Left cardiac atrium (tissue), 4 donors: Measurements from ENCODE around the gene RNLS. TPM values are rescaled to one million over a fixed set of nuclear protein-coding genes. Genes with fewer than 3 reads are reported as not detected.
A peak's percentile ranks its signal among the peaks of the same experiment; 100 is the strongest.

ENCODE experiments used
- ATAC-seq, 2 donors: fragments of 200-7000 bp; cut with Tn5 transposase; one replicate each; pipeline ENCODE4 v1.9.1; 2020; ENCODE audit warnings: mild to moderate bottlenecking in 2 of 2, moderate library complexity in 2 of 2
- DNase-seq: peaks from one replicate; pipeline ENCODE4 v3.0.0-alpha.2; 2020
- intact Hi-C, 2 donors: fragments of 100-400 bp; cut with DNase I; formaldehyde crosslinking; loops; one replicate each; pipeline versions ENCODE4 v1.14.1 to v1.15.1; 2022 to 2023
- total RNA-seq, 2 donors: library from RNA; stranded (reverse); fragmentation: NEBNext Ultra II Directional; extraction: Animal tissue kit (Norgen Biotek cat#: 25700); gene quantifications; one replicate each; pipeline ENCODE4 v1.2.1, GENCODE V29; 2021
- donor health status: DM: no; HTN: yes; CAD: no.
- donor health status: DM: no; HTN: yes; CAD: no; lungs with severe emphysema.
- donor health status: DM: yes; HTN: yes; CAD: no.
- donor health status: Dilated cardiomyopathy.

The RNLS gene
- total RNA-seq, 2 donors from 2014 or later, result 10.0 to 13.6 TPM

DNA sequence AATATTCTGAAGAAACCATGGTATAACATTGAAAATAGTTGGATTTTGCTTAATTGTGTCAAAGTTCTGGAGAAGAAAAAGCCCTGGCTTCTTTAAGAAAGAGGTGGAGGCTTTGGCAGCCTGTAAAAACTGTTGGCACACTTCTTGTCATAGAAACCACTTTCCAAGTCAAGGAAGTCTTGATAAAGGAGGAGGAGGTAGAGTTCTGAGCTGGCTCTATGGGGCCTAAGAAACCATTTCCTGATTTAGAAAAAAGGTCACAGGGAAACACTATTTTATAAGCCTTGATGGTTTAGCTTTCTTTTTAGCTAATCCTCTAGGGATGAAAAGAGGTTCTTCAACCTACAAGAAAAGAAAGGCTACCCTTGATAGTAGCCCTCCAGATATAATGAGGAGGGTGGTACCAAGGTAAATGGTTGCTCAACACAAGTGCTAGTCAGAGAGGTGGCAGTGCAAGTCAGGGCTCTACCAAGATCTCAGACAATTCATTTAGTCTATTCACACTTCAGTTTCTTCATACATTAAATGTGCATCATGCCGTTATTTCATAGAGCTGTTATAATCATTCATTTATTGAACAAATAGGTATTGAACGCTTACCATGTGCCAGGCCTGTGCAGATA is 346.9 kb downstream of the RNLS start:
- no peak for ATAC-seq
- no peak for DNase-seq
- intact Hi-C loops, result no loop called here

GRCh38 chr10:88234297-88234696 is 348.8 kb downstream of the RNLS start:
- no peak for DNase-seq
- intact Hi-C loops, result no loop called here
- ATAC-seq, result peak in 1 of 2 donors; percentile 16

- intact Hi-C loops, result no loop called here
- DNase-seq (no peak), ATAC-seq (peak in 1 of 2 donors; percentile 7)
These were observed 349.2 kb downstream of the RNLS start for GRCh38 chr10:88233870-88234269.

DNA sequence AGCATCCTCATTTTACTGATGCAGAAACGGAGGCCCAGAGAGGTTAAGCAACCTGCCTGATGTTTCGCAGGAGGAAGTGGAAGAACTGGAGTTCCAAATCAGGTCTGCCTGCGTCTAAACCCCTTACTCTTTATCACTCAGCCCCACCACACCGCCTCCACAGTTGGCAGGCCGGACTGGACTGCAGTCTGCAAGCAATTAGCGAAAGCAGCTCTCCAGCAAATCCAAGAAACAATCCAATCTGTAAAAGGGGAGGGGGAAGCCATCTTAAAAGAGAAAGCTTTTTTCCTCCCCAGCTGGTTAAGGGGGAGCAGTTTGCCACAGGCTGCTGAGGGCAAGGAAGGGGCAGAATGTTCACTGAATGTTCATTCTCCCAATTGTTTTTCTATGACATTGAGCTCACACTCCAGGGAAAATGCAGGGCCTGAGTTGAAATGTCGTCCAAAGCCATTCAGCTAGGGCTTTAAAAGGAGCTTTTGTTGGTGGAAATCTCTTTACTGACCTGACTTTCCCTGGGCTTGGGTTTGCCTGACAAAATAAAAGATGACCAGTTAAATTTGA is 350.1 kb downstream of the RNLS start:
- intact Hi-C loops, result no loop called here

DNA sequence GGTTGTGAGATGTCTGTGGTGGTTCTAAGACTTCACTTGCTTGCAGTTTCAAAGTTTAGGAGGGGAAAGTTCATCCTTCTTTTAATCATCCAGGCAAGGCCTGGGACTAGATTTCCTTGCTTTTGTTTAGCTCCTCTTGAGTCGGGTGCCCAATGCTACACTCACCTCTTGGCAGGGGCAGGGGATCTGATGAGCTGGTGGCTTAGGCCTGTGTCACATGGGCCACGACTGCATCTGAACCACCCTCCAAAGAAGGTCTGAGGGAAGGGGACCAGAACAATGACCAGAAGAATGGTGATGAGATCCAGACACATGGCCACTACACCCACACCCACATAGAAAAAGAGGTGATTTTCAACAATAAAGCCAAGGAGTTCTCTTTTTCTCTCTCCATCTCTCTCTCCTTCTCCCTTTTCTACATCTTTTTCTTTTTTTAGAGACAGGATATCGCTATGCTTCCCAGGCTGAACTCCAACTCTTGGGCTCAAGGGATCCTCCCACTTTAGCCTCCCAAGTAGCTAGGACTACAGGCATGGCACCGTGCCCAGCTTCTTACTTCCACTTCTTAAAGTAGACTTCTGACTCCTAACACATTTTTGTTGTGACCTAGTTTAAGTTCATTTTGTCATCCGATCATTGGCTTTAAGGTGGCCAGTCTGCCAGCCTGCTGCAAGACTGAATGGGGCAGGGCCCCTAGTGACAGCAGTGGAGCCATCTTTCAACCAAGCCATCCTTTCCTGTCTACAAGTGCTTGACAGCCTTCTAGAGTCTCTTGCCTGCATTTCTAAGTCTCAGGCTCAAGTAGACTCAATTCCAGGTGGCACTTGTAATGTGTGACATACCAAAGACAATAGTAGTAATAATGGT is 350.9 kb downstream of the RNLS start:
- intact Hi-C loops, result no loop called here
- ATAC-seq, result peak; percentile 74 to 81
- peak; percentile 91 for DNase-seq

More for the DNA sequence above, 350.1 kb downstream of the RNLS start:
- ATAC-seq (peak in 1 of 2 donors; percentile 58), DNase-seq (no peak)

- no peak for ATAC-seq
- intact Hi-C loops, result no loop called here
- DNase-seq, result no peak
These were observed 352.9 kb downstream of the RNLS start for GRCh38 chr10:88230251-88230650.

DNA sequence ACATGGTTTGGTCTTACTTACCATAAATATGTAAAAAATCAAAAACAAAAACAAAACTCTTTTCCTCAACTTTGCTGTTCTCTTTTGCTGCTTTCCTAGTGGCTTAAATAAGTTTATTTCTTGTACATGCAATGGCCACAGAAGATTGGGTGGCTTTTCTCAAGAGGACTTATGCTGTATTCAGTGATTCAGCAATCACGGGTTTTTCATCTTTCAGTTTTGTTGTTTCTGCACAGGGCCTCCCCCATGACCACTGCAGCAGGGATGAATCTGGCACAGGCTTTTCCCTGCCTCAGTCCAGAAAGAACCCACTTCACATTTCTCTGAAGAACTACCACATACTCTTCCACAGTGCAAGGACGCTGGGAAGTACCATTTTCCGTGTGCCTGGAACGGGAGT is 355.0 kb downstream of the RNLS start:
- no peak for ATAC-seq
- intact Hi-C loops, result loop anchor here in 1 of 2 donors (10.0 kb wide), 1 partner anchor 63 kb away; no protein-coding TSS in a partner anchor
- no peak for DNase-seq

DNA sequence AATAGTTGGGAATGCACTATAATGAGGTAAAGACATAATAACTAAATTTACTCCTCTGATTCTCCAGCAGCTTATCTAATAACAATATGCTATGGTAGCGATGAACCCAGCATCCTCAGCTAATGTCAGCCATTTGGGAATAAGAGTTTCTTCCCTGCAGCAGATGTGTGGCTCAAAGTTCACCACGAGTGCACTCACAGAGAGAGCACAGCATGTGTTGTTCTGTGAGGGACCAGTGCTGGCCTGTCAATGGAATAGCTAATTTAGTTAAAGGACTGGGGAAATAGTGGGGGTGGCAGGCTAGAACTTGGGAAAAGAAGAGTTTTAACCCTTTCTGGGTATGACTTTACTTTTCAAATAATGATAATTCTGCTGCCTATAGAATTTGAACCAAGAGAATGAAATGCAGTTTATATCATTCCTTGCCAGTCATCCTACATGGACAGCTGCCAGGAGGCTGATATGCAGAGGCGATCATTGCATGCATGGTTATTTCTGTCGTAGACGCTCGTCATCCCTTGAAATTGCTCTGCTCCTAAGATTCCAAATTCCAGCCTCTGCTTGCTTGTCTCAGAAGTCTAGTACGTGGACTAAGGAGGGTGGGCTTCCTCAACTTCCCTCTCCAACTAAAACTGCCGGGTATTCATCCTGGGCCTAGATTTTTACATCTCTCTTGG is 355.6 kb downstream of the RNLS start:
- ATAC-seq (peak; percentile 78 to 79), DNase-seq (peak; percentile 53)
- intact Hi-C loops, result loop anchor here in 1 of 2 donors (10.0 kb wide), 1 partner anchor 63 kb away; no protein-coding TSS in a partner anchor

DNA sequence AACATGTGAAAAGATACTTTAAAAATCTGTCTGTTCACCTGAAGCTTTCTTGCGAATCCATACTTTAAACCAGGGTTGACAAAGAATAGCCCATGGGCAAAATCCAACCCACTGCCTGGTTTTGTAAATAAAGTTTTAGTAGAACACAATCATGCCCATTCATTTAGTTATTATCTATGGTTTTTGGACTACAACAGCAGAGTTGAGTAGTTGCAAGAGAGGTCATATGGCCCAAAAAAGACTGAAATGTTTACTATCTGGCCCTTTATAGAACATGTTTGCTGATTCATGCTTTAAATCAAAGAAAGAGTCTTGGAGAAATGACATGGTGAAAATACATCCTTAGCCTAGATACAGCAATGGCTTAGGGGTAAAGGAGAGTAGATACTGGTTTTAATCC is 356.2 kb downstream of the RNLS start:
- no peak for DNase-seq
- ATAC-seq, result no peak
- intact Hi-C loops, result loop anchor here in 1 of 2 donors (10.0 kb wide), 1 partner anchor 62 kb away; no protein-coding TSS in a partner anchor

DNA sequence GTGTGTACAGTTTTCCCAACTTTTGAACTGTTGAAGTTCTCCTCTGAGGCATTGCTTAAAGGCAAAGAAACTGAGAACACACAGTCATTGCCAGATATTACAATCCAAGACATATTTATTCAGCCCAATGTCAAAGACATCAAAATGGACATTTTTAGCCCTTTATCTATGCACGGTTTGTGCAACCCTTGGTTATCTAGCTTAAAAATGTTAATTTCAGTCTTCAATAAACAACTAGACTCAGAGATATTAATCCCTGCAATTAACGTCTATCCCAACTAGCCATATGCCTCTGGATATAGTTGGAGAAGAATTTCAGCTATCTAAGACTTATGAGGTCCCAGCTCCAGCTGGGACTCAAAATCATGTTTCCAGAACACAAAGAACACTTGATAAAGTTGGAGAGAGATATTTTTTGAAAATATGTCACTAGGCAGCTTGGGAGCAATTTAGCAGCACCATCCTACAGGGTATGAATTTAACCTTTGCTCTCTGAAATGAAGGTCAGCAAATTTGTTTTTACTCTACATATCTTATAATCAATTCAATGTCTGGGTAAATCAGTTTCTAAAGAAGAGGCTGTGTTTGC is 357.0 kb downstream of the RNLS start:
- ATAC-seq, result peak in 1 of 2 donors; percentile 56

More for the DNA sequence above, 357.0 kb downstream of the RNLS start:
- intact Hi-C loops, result loop anchor here in 1 of 2 donors (10.0 kb wide), 1 partner anchor 61 kb away; no protein-coding TSS in a partner anchor
- no peak for DNase-seq

Other genes starting within 250 kb of the RNLS start
- not detected for gene LIPJ, start 3.4 kb upstream of the RNLS start, total RNA-seq
- gene LIPF, start 81.1 kb upstream of the RNLS start, total RNA-seq, result not detected
- gene LIPK, start 122.9 kb upstream of the RNLS start, total RNA-seq, result not detected
- gene LIPN, start 176.7 kb upstream of the RNLS start, total RNA-seq, result not detected
- under 1 TPM in 1 of 2 donors, not detected in 1; 0.18 TPM for gene LIPM, start 219.4 kb upstream of the RNLS start, total RNA-seq